ENCODE data around the gene C19orf85.

C19orf85 gene

GRCh38 chr19:55471266-55471665 is 6.7 kb upstream of the C19orf85 start:
- TF ChIP-seq CTCF (IDR thresholded peaks at IDR 0.05; ENCODE audit: control extremely low read depth, extremely low read depth, low read depth, missing control alignments): no peak
- POLR2A ChIA-PET: no interaction called here
- DNase-seq (ENCODE audit: extremely low spot score): no peak
- CTCF ChIA-PET: interaction anchor here (1.0 to 1.1 kb wide), 2 partner anchors 32 to 161 kb away, joined by 3 to 6 read pairs; no protein-coding TSS in a partner anchor

- no peak for TF ChIP-seq CTCF (IDR thresholded peaks at IDR 0.05; ENCODE audit: control extremely low read depth, extremely low read depth, low read depth, missing control alignments)
- CTCF ChIA-PET: interaction anchor here (0.8 to 3.6 kb wide), 31 partner anchors 8 to 327 kb away, joined by 3 to 59 read pairs (median 6); partner anchors contain the start of genes DNAAF3, HSPBP1, KMT5C and NAT14
- DNase-seq (ENCODE audit: extremely low spot score): no peak
- POLR2A ChIA-PET: no interaction called here
Measured at GRCh38 chr19:55468054-55468393, 3.5 kb upstream of the C19orf85 start.

GRCh38 chr19:55467236-55468053 is 2.9 kb upstream of the C19orf85 start:
- peak; percentile 97 for TF ChIP-seq CTCF (IDR thresholded peaks at IDR 0.05; ENCODE audit: control extremely low read depth, extremely low read depth, low read depth, missing control alignments)
- ChIA-PET CTCF (interaction anchor here (0.5 to 3.6 kb wide), 41 partner anchors 8 to 850 kb away, joined by 3 to 59 read pairs (median 5); partner anchors contain the start of genes DNAAF3, HSPBP1, KMT5C and NAT14), POLR2A (interaction anchor here (1.1 kb wide), 1 partner anchor 60 kb away, joined by 4 read pairs; the partner anchor contains the start of gene UBE2S)
- DNase-seq (ENCODE audit: extremely low spot score): peak; percentile 85

GRCh38 chr19:55466241-55466614 is 1.7 kb upstream of the C19orf85 start:
- no peak for DNase-seq (ENCODE audit: extremely low spot score)
- ChIA-PET CTCF (interaction anchor here (0.7 to 3.6 kb wide), 12 partner anchors 10 to 325 kb away, joined by 3 to 59 read pairs (median 10); partner anchors contain the start of genes NAT14, SSC5D and ZNF628), POLR2A (interaction anchor here (1.1 kb wide), 1 partner anchor 58 kb away, joined by 4 read pairs; the partner anchor contains the start of gene UBE2S)
- TF ChIP-seq CTCF (IDR thresholded peaks at IDR 0.05; ENCODE audit: control extremely low read depth, extremely low read depth, low read depth, missing control alignments): no peak

GRCh38 chr19:55465460-55466240 is 1.1 kb upstream of the C19orf85 start:
- ChIA-PET POLR2A (no interaction called here), CTCF (interaction anchor here (0.7 to 3.6 kb wide), 5 partner anchors 10 to 324 kb away, joined by 3 to 59 read pairs (median 21); partner anchors contain the start of genes NAT14, SSC5D and ZNF628)
- TF ChIP-seq CTCF (IDR thresholded peaks at IDR 0.05; ENCODE audit: control extremely low read depth, extremely low read depth, low read depth, missing control alignments): no peak
- DNase-seq (ENCODE audit: extremely low spot score): no peak

GRCh38 chr19:55464039-55464661 is 401 bp downstream of the C19orf85 start:
- ChIA-PET CTCF (interaction anchor here (2.7 kb wide), 1 partner anchor 40 kb away, joined by 25 read pairs; no protein-coding TSS in a partner anchor), POLR2A (no interaction called here)
- no peak for DNase-seq (ENCODE audit: extremely low spot score)
- no peak for TF ChIP-seq CTCF (IDR thresholded peaks at IDR 0.05; ENCODE audit: control extremely low read depth, extremely low read depth, low read depth, missing control alignments)

Measured in GM10248 (cell line).